Nephron progenitor cell (in vitro differentiated cells): ENCODE results near the gene OR5AU1.
A peak's percentile ranks its signal among the peaks of the same experiment; 100 is the strongest.

Experiments
- DNase-seq: peaks from one replicate; pipeline ENCODE4 v3.0.0; 2021
- H3K27ac Mint-ChIP-seq: 2 replicates; pipeline ENCODE4 v1.8.0; 2021; ENCODE audit warnings: mild to moderate bottlenecking, moderate library complexity, mixed read lengths
- H3K27me3 Mint-ChIP-seq: 2 replicates; pipeline ENCODE4 v1.8.0; 2021; ENCODE audit warnings: mild to moderate bottlenecking, low read depth, mixed read lengths; ENCODE audit not compliant: poor library complexity
- H3K36me3 Mint-ChIP-seq: 2 replicates; pipeline ENCODE4 v1.8.0; 2021; ENCODE audit warnings: low read depth, mixed read lengths
- H3K4me1 Mint-ChIP-seq: 2 replicates; pipeline ENCODE4 v1.8.0; 2021; ENCODE audit warnings: mixed read lengths
- H3K4me3 Mint-ChIP-seq: 2 replicates; pipeline ENCODE4 v1.8.0; 2021; ENCODE audit warnings: mild to moderate bottlenecking, moderate library complexity, mixed read lengths
- H3K9me3 Mint-ChIP-seq: 2 replicates; pipeline ENCODE4 v1.8.0; 2021; ENCODE audit warnings: mild to moderate bottlenecking, moderate library complexity, mixed read lengths
- CTCF ChIP-seq: fragments of 200-600 bp; sonication (generic); IDR thresholded peaks from 2 replicates; pipeline ENCODE4 v1.5.0; 2021; ENCODE audit warnings: antibody characterized with exemption

OR5AU1 gene

GRCh38 chr14:21194597-21194996, 38.7 kb upstream of the OR5AU1 start:
- H3K36me3 Mint-ChIP-seq = no peaks in the 10 kb centered on the region
- no peak for TF ChIP-seq CTCF
- H3K27ac Mint-ChIP-seq = no peak overlapping the region
- H3K27me3 Mint-ChIP-seq = peaks cover 4% of the 10 kb centered on the region
- DNase-seq = no peak
- no peak overlapping the region for H3K4me3 Mint-ChIP-seq
- peaks cover 20% of the 10 kb centered on the region for H3K4me1 Mint-ChIP-seq
- peaks cover 11% of the 10 kb centered on the region for H3K9me3 Mint-ChIP-seq

- Mint-ChIP-seq H3K27ac (peak overlapping the region; percentile 18), H3K4me1 (peaks cover 20% of the 10 kb centered on the region), H3K9me3 (peaks cover 12% of the 10 kb centered on the region), H3K4me3 (peak overlapping the region; percentile 47), H3K27me3 (peaks cover 4% of the 10 kb centered on the region), H3K36me3 (no peaks in the 10 kb centered on the region)
- TF ChIP-seq CTCF = no peak
- no peak for DNase-seq
These were observed 37.1 kb upstream of the OR5AU1 start for GRCh38 chr14:21192875-21193535.

GRCh38 chr14:21192447-21192822, 36.6 kb upstream of the OR5AU1 start:
- TF ChIP-seq CTCF = no peak
- no peak overlapping the region for H3K27ac Mint-ChIP-seq
- H3K4me1 Mint-ChIP-seq = peaks cover 20% of the 10 kb centered on the region
- peak overlapping the region; percentile 75 for H3K4me3 Mint-ChIP-seq
- no peaks in the 10 kb centered on the region for H3K36me3 Mint-ChIP-seq
- H3K27me3 Mint-ChIP-seq = peaks cover 4% of the 10 kb centered on the region
- peaks cover 12% of the 10 kb centered on the region for H3K9me3 Mint-ChIP-seq
- no peak for DNase-seq

- peaks cover 10% of the 10 kb centered on the region for H3K9me3 Mint-ChIP-seq
- H3K27me3 Mint-ChIP-seq = peaks cover 4% of the 10 kb centered on the region
- peaks cover 20% of the 10 kb centered on the region for H3K4me1 Mint-ChIP-seq
- H3K4me3 Mint-ChIP-seq = peak overlapping the region; percentile 75
- no peak overlapping the region for H3K27ac Mint-ChIP-seq
- DNase-seq = peak; percentile 80
- TF ChIP-seq CTCF = no peak
- no peaks in the 10 kb centered on the region for H3K36me3 Mint-ChIP-seq
These were observed 36.1 kb upstream of the OR5AU1 start for GRCh38 chr14:21191809-21192446.

GRCh38 chr14:21191261-21191808, 35.5 kb upstream of the OR5AU1 start:
- H3K4me3 Mint-ChIP-seq = peak overlapping the region; percentile 75
- no peak overlapping the region for H3K27ac Mint-ChIP-seq
- peaks cover 9% of the 10 kb centered on the region for H3K9me3 Mint-ChIP-seq
- no peak for TF ChIP-seq CTCF
- peaks cover 4% of the 10 kb centered on the region for H3K27me3 Mint-ChIP-seq
- peaks cover 20% of the 10 kb centered on the region for H3K4me1 Mint-ChIP-seq
- DNase-seq = no peak
- no peaks in the 10 kb centered on the region for H3K36me3 Mint-ChIP-seq

- Mint-ChIP-seq H3K27me3 (peaks cover 11% of the 10 kb centered on the region), H3K9me3 (peaks cover 33% of the 10 kb centered on the region), H3K4me1 (no peaks in the 10 kb centered on the region), H3K27ac (no peak overlapping the region), H3K4me3 (no peak overlapping the region), H3K36me3 (no peaks in the 10 kb centered on the region)
- DNase-seq = no peak
- TF ChIP-seq CTCF = no peak
These were observed 29.6 kb upstream of the OR5AU1 start for GRCh38 chr14:21185491-21185890.
